Measurements from ENCODE around the gene ST6GALNAC1. TPM values are rescaled to one million over a fixed set of nuclear protein-coding genes. Genes with fewer than 3 reads are reported as not detected.

Gene ST6GALNAC1
- total RNA-seq, 1 donor from 2014 or later = 3.1 TPM

DNA sequence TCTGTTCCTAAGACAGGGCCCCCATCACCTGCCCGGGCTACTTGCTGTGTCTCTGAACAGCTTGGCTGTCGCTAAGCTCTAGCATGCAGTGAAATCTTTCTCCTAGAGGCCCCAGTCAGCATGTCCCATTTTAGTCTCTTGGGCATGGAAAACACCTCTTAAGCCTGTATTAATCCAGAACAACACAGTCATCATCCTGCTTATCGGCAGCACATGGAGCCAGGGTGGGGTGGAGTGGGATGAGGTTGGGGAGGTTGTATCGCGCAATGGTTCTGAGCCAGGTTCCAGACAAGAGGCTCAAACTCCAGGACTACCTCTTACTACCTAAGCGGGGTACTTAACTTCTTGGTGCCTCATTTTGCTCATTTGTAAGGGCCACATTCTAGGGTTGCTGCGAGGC is 65.7 kb downstream of the ST6GALNAC1 start:
- intact Hi-C loops (cut with micrococcal nuclease) = no loop called here

DNA sequence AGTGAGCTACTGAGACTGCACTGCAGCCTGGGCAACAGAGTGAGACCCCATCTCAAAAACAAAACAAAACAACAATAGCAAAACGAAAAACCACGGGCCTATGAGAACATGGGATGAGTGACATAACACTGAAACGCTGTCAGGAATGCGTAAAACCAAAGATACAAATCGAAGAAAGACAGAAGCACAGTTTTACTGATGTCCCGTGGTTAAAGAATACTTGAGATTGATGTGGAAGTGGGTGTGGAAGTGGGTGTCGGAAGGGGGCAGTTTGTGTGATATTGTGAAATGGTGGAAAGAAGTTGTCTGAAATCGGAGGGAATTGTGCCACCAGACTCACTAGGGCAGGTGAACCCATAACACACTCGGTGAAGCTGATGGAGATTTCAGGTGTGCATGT is 67.4 kb downstream of the ST6GALNAC1 start:
- intact Hi-C loops (cut with micrococcal nuclease) = no loop called here
- Histone ChIP-seq H3K36me3 (no peaks in the 10 kb centered on the region), H3K27ac (replicated peaks) (no peak overlapping the region), H3K4me1 (no peaks in the 10 kb centered on the region), H3K27me3 (ENCODE audit: low read depth) (no peaks in the 10 kb centered on the region), H3K4me3 (no peak overlapping the region), H3K9me3 (replicated peaks) (no peaks in the 10 kb centered on the region)
- TF ChIP-seq, protein P1, sequence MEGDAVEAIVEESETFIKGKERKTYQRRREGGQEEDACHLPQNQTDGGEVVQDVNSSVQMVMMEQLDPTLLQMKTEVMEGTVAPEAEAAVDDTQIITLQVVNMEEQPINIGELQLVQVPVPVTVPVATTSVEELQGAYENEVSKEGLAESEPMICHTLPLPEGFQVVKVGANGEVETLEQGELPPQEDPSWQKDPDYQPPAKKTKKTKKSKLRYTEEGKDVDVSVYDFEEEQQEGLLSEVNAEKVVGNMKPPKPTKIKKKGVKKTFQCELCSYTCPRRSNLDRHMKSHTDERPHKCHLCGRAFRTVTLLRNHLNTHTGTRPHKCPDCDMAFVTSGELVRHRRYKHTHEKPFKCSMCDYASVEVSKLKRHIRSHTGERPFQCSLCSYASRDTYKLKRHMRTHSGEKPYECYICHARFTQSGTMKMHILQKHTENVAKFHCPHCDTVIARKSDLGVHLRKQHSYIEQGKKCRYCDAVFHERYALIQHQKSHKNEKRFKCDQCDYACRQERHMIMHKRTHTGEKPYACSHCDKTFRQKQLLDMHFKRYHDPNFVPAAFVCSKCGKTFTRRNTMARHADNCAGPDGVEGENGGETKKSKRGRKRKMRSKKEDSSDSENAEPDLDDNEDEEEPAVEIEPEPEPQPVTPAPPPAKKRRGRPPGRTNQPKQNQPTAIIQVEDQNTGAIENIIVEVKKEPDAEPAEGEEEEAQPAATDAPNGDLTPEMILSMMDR (IDR thresholded peaks at IDR 0.05; ENCODE audit: borderline replicate concordance) = no peak
- no peak for DNase-seq

More for the DNA sequence above, 65.7 kb downstream of the ST6GALNAC1 start:
- Histone ChIP-seq H3K27ac (replicated peaks) (no peak overlapping the region), H3K9me3 (replicated peaks) (no peaks in the 10 kb centered on the region), H3K4me3 (no peak overlapping the region), H3K36me3 (no peaks in the 10 kb centered on the region), H3K4me1 (no peaks in the 10 kb centered on the region), H3K27me3 (ENCODE audit: low read depth) (no peaks in the 10 kb centered on the region)
- TF ChIP-seq, protein P1 (IDR thresholded peaks at IDR 0.05; ENCODE audit: borderline replicate concordance) = no peak
- no peak for DNase-seq

- intact Hi-C loops (cut with micrococcal nuclease) = no loop called here
- TF ChIP-seq, protein P1 (IDR thresholded peaks at IDR 0.05; ENCODE audit: borderline replicate concordance) = no peak
- no peak overlapping the region for H3K4me3 ChIP-seq
- DNase-seq = no peak
- no peaks in the 10 kb centered on the region for H3K4me1 ChIP-seq
- H3K9me3 ChIP-seq (replicated peaks) = no peaks in the 10 kb centered on the region
- H3K36me3 ChIP-seq = no peaks in the 10 kb centered on the region
- no peak overlapping the region for H3K27ac ChIP-seq (replicated peaks)
- no peaks in the 10 kb centered on the region for H3K27me3 ChIP-seq (ENCODE audit: low read depth)
These were observed 68.0 kb downstream of the ST6GALNAC1 start for GRCh38 chr17:76575570-76575969.

Other genes with a start within 250 kb of the ST6GALNAC1 start
- 35.7 TPM for gene UBE2O, start 190.6 kb downstream of the ST6GALNAC1 start, total RNA-seq
- not detected for gene AANAT, start 176.2 kb downstream of the ST6GALNAC1 start, total RNA-seq
- gene RHBDF2, start 142.3 kb downstream of the ST6GALNAC1 start, total RNA-seq = 13.8 TPM
- 24.1 TPM for gene CYGB, start 106.0 kb downstream of the ST6GALNAC1 start, total RNA-seq
- gene PRCD, start 103.7 kb downstream of the ST6GALNAC1 start, total RNA-seq = 3.9 TPM
- 4.3 TPM for gene ST6GALNAC2, start 57.9 kb downstream of the ST6GALNAC1 start, total RNA-seq
- 411 TPM for gene MXRA7, start 67.2 kb upstream of the ST6GALNAC1 start, total RNA-seq
- 65.2 TPM for gene JMJD6, start 82.8 kb upstream of the ST6GALNAC1 start, total RNA-seq
- gene METTL23, start 83.1 kb upstream of the ST6GALNAC1 start, total RNA-seq = 21.0 TPM
- 78.5 TPM for gene SRSF2, start 93.6 kb upstream of the ST6GALNAC1 start, total RNA-seq
- 21.4 TPM for gene MFSD11, start 94.4 kb upstream of the ST6GALNAC1 start, total RNA-seq
- gene MGAT5B, start 224.6 kb upstream of the ST6GALNAC1 start, total RNA-seq = 0.08 TPM